K562 (cell line): ENCODE data around the gene SUPT7L. TPM values are rescaled to one million over a fixed set of nuclear protein-coding genes. Genes with fewer than 3 reads are reported as not detected.

ENCODE experiments used
- CHD7 ChIP-seq: fragments of 200-600 bp; sonication (generic); IDR thresholded peaks from one replicate; pipeline ENCODE4 v1.6.1; 2012; ENCODE audit warnings: mild to moderate bottlenecking, low read depth, low read length, inconsistent platforms
- RBM22 ChIP-seq: fragments of 200-400 bp; formaldehyde crosslinking; IDR thresholded peaks from 2 replicates; pipeline ENCODE4 v1.6.1; 2018; ENCODE audit warnings: low read length, low read depth; ENCODE audit not compliant: poor library complexity, severe bottlenecking
- SIN3B ChIP-seq: fragments of 450-650 bp; IDR thresholded peaks from 2 replicates; pipeline ENCODE4 v1.6.1; 2017; ENCODE audit warnings: low read depth, mild to moderate bottlenecking, moderate library complexity
- ZNF165 ChIP-seq: fragments of 250-450 bp; sonication (Bioruptor Pico); IDR thresholded peaks from 2 replicates; pipeline ENCODE4 v1.4.0; 2020; ENCODE audit warnings: borderline replicate concordance
- ZNF436 ChIP-seq: fragments of 250-450, 450-650 bp; sonication (Bioruptor Pico); formaldehyde crosslinking; IDR thresholded peaks from 2 replicates; pipeline ENCODE4 v1.7.0; 2020; ENCODE audit warnings: mild to moderate bottlenecking
- ZNF668 ChIP-seq: fragments of 250-450 bp; sonication (Bioruptor Pico); IDR thresholded peaks from 2 replicates; pipeline ENCODE4 v1.8.0; 2022; ENCODE audit warnings: mild to moderate bottlenecking, inconsistent platforms
- ZNF766 ChIP-seq: fragments of 200-800 bp; sonication (Bioruptor generic); conservative IDR thresholded peaks from 2 replicates; pipeline ENCODE4 v1.6.1; 2016; ENCODE audit warnings: missing genetic modification characterization, missing compliant biosample characterization
- polyA plus RNA-seq, 8 experiments: library from polyadenylated mRNA; depleted of rRNA in 4 of 8; stranded (reverse) in 5 of 8; unstranded in 3 of 8; fragments of >200 nt; fragmentation: Nextera tagmentation in 2 of 8; fragmentation: Illumina TruSeq in 1 of 8; extraction: Ambion mirVana in 2 of 8; extraction: Trizol in 1 of 8; gene quantifications; 2 replicates each; pipeline versions ENCODE4 v1.2.1 to v1.2.3, GENCODE V29; 2011 to 2014; ENCODE audit warnings: inconsistent platforms in 1 of 8, missing spikeins in 1 of 8
- total RNA-seq, 7 experiments: library from RNA; depleted of rRNA in 6 of 7; stranded (reverse); fragments of >200 nt in 6 of 7; fragmentation: Illumina TruSeq in 2 of 7; extraction: Trizol in 2 of 7; gene quantifications; 2 replicates each; pipeline versions ENCODE4 v1.2.1 to v1.2.3, GENCODE V29; 2011 to 2021; ENCODE audit warnings: low replicate concordance in 1 of 7

SUPT7L gene
- total and polyA plus RNA-seq, 9 of the 15 experiments (the other 6 are each of a cell fraction or from before 2014, with no cell fraction given) = 22.0 to 72.8 (median 40.2) TPM

- TF ChIP-seq CHD7 = no peak
- no peak for TF ChIP-seq RBM22
- TF ChIP-seq ZNF766 (CRISPR knock-in tag) = no peak
- no peak for TF ChIP-seq ZNF436 (CRISPR knock-in tag)
- no peak for TF ChIP-seq ZNF165 (CRISPR knock-in tag)
- no peak for TF ChIP-seq SIN3B
- TF ChIP-seq ZNF668 = no peak
Measured at GRCh38 chr2:27638709-27639108, 24.7 kb downstream of the SUPT7L start (continued).
